Measurements from ENCODE around the gene CHST6.

Gene CHST6

DNA sequence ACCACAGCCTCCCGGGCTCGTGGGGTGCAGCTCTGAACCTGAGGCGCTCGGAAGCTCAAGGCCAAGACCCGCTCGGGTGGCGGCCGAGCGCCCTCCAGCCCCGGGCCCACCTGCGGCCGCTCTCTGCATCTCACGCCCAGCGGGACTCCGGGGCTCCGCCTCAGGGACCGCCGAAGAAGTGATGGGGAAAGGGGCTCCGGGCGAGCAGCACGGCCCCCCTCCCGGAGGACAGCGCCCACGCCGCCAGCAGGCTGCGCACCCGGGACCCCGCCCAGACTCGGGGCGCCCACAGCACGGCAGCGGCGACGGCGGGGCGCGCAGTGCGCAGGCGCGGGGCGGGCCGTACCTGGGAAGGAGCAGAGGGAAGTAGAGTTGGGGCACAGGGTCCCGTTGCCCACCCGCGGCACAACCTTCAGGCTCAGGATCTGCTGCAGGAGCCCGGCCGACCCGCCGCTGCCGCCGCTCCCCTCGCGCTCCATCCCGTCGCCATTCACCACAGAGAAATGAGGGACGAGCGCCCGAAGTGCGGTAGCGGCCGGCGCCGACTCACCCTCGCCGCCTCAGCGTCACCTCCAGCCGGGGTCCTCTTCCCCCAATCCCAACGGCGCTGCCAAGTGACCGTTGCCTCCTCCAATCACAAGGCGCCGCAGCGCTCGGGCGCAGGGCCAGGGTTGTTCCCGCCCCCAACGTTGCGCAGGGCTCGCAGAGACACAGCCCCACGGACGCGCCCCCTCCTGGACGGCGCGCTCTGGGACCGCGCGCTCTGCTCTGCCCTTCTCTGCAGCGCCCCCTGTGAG, 30.9 kb downstream of the CHST6 start, which contains the start of gene TMEM170A (continued):
- TF ChIP-seq ZNF843 (tag by site-specific recombination; IDR thresholded peaks at IDR 0.05) (peak; percentile 40; the same call in 1 of the 2 replicates), ZNF76 (tag by site-specific recombination; IDR thresholded peaks at IDR 0.05; ENCODE audit: borderline replicate concordance, low read depth) (peak; percentile 47; the same call in 1 of the 2 replicates), ZNF621 (tag by site-specific recombination; IDR thresholded peaks at IDR 0.05) (no peak), BCL11B (tag by site-specific recombination; IDR thresholded peaks at IDR 0.05; ENCODE audit: low read depth) (peak; percentile 55; the same call in 1 of the 2 replicates), BCL6B (tag by site-specific recombination; IDR thresholded peaks at IDR 0.05) (no peak), ZNF596 (tag by site-specific recombination; IDR thresholded peaks at IDR 0.05) (0 out of 2 replicates have a peak, but pooled peaks have one; percentile 2), ZNF416 (tag by site-specific recombination; IDR thresholded peaks at IDR 0.05) (no peak), ZNF768 (tag by site-specific recombination; IDR thresholded peaks at IDR 0.05) (no peak), ZNF600 (tag by site-specific recombination; IDR thresholded peaks at IDR 0.05) (peak; percentile 71), ZNF350 (tag by site-specific recombination; IDR thresholded peaks at IDR 0.05) (no peak), GLIS1 (tag by site-specific recombination; IDR thresholded peaks at IDR 0.05) (peak; percentile 66), BCL11A (tag by site-specific recombination; IDR thresholded peaks at IDR 0.05; ENCODE audit: low read depth) (peak; percentile 44; the same call in 1 of the 2 replicates), ZNF777 (tag by site-specific recombination; IDR thresholded peaks at IDR 0.05; ENCODE audit: borderline replicate concordance) (no peak), KLF10 (tag by site-specific recombination; IDR thresholded peaks at IDR 0.05) (peak; percentile 86), ZNF624 (tag by site-specific recombination; IDR thresholded peaks at IDR 0.05) (no peak), ZBTB17 (tag by site-specific recombination; IDR thresholded peaks at IDR 0.05) (peak; percentile 77), ZNF391 (tag by site-specific recombination; IDR thresholded peaks at IDR 0.05; ENCODE audit: borderline replicate concordance, low read depth) (no peak), ZNF830 (tag by site-specific recombination; IDR thresholded peaks at IDR 0.05; ENCODE audit: low read depth) (no peak), PRDM4 (tag by site-specific recombination; IDR thresholded peaks at IDR 0.05) (no peak), ZNF2 (tag by site-specific recombination; IDR thresholded peaks at IDR 0.05) (peak; percentile 98), WT1 (tag by site-specific recombination; IDR thresholded peaks at IDR 0.05) (peak; percentile 20; the same call in 1 of the 2 replicates), ZNF311 (tag by site-specific recombination; IDR thresholded peaks at IDR 0.05; ENCODE audit: borderline replicate concordance) (no peak), KLF8 (tag by site-specific recombination; IDR thresholded peaks at IDR 0.05) (peak; percentile 27; the same call in 1 of the 2 replicates), ZBTB21 (tag by site-specific recombination; IDR thresholded peaks at IDR 0.05) (0 out of 2 replicates have a peak, but pooled peaks have one; percentile 7)
- TF ChIP-seq, protein P1, sequence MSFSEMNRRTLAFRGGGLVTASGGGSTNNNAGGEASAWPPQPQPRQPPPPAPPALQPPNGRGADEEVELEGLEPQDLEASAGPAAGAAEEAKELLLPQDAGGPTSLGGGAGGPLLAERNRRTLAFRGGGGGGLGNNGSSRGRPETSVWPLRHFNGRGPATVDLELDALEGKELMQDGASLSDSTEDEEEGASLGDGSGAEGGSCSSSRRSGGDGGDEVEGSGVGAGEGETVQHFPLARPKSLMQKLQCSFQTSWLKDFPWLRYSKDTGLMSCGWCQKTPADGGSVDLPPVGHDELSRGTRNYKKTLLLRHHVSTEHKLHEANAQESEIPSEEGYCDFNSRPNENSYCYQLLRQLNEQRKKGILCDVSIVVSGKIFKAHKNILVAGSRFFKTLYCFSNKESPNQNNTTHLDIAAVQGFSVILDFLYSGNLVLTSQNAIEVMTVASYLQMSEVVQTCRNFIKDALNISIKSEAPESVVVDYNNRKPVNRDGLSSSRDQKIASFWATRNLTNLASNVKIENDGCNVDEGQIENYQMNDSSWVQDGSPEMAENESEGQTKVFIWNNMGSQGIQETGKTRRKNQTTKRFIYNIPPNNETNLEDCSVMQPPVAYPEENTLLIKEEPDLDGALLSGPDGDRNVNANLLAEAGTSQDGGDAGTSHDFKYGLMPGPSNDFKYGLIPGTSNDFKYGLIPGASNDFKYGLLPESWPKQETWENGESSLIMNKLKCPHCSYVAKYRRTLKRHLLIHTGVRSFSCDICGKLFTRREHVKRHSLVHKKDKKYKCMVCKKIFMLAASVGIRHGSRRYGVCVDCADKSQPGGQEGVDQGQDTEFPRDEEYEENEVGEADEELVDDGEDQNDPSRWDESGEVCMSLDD (tag by site-specific recombination; IDR thresholded peaks at IDR 0.05), result peak; percentile 90
- TF ChIP-seq, protein P2, sequence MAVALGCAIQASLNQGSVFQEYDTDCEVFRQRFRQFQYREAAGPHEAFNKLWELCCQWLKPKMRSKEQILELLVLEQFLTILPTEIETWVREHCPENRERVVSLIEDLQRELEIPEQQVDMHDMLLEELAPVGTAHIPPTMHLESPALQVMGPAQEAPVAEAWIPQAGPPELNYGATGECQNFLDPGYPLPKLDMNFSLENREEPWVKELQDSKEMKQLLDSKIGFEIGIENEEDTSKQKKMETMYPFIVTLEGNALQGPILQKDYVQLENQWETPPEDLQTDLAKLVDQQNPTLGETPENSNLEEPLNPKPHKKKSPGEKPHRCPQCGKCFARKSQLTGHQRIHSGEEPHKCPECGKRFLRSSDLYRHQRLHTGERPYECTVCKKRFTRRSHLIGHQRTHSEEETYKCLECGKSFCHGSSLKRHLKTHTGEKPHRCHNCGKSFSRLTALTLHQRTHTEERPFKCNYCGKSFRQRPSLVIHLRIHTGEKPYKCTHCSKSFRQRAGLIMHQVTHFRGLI (tag by site-specific recombination; IDR thresholded peaks at IDR 0.05), result no peak; the same call in 1 of the 2 replicates
- TF ChIP-seq, protein P3, sequence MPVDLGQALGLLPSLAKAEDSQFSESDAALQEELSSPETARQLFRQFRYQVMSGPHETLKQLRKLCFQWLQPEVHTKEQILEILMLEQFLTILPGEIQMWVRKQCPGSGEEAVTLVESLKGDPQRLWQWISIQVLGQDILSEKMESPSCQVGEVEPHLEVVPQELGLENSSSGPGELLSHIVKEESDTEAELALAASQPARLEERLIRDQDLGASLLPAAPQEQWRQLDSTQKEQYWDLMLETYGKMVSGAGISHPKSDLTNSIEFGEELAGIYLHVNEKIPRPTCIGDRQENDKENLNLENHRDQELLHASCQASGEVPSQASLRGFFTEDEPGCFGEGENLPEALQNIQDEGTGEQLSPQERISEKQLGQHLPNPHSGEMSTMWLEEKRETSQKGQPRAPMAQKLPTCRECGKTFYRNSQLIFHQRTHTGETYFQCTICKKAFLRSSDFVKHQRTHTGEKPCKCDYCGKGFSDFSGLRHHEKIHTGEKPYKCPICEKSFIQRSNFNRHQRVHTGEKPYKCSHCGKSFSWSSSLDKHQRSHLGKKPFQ (tag by site-specific recombination; IDR thresholded peaks at IDR 0.05), result no peak
- TF ChIP-seq, protein P4, sequence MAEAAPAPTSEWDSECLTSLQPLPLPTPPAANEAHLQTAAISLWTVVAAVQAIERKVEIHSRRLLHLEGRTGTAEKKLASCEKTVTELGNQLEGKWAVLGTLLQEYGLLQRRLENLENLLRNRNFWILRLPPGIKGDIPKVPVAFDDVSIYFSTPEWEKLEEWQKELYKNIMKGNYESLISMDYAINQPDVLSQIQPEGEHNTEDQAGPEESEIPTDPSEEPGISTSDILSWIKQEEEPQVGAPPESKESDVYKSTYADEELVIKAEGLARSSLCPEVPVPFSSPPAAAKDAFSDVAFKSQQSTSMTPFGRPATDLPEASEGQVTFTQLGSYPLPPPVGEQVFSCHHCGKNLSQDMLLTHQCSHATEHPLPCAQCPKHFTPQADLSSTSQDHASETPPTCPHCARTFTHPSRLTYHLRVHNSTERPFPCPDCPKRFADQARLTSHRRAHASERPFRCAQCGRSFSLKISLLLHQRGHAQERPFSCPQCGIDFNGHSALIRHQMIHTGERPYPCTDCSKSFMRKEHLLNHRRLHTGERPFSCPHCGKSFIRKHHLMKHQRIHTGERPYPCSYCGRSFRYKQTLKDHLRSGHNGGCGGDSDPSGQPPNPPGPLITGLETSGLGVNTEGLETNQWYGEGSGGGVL (tag by site-specific recombination; IDR thresholded peaks at IDR 0.05), result 0 out of 2 replicates have a peak, but pooled peaks have one; percentile 10
